Small intestine (tissue), 7 donors: ENCODE results near the gene AOAH. TPM values are rescaled to one million over a fixed set of nuclear protein-coding genes. Genes with fewer than 3 reads are reported as not detected.

ENCODE experiments used
- DNase-seq, 2 donors: peaks; one replicate each; pipeline versions ENCODE4 v3.0.0 to v3.0.0-alpha.2; 2013
- FAIRE-seq: peaks from 2 replicates; lab custom pipeline; 2012; peaks lifted over from hg19 to GRCh38; lab: Jason Lieb, UNC
- H3K27ac ChIP-seq, 3 donors: one replicate each; pipeline ENCODE4 v1.5.1; 2013; ENCODE audit warnings: low read length in 2 of 3, mild to moderate bottlenecking in 2 of 3, control low read depth in 1 of 3, inconsistent platforms in 1 of 3, low read depth in 1 of 3, moderate library complexity in 1 of 3
- H3K27me3 ChIP-seq, 3 donors: one replicate each; pipeline ENCODE4 v1.6.1; 2013; ENCODE audit warnings: low read length in 3 of 3, inconsistent platforms in 1 of 3; ENCODE audit not compliant: control insufficient read depth in 3 of 3, insufficient read depth in 3 of 3
- H3K36me3 ChIP-seq, 3 donors: one replicate each; pipeline ENCODE4 v1.6.1; 2013; ENCODE audit warnings: low read length in 3 of 3, inconsistent platforms in 1 of 3, low read depth in 1 of 3, mild to moderate bottlenecking in 1 of 3, moderate library complexity in 1 of 3; ENCODE audit not compliant: control insufficient read depth in 3 of 3, insufficient read depth in 2 of 3
- H3K4me1 ChIP-seq, 3 donors: one replicate each; pipeline ENCODE4 v1.6.1; 2013; ENCODE audit warnings: low read length in 2 of 3, inconsistent platforms in 1 of 3, low read depth in 1 of 3, mild to moderate bottlenecking in 1 of 3, moderate library complexity in 1 of 3; ENCODE audit not compliant: control insufficient read depth in 3 of 3, insufficient read depth in 2 of 3
- H3K4me3 ChIP-seq, 3 donors: one replicate each; pipeline ENCODE4 v1.5.1; 2013; ENCODE audit warnings: low read length in 3 of 3, control low read depth in 1 of 3, inconsistent platforms in 1 of 3, low read depth in 1 of 3, mild to moderate bottlenecking in 1 of 3, moderate library complexity in 1 of 3
- H3K9me3 ChIP-seq, 2 donors: one replicate each; pipeline ENCODE4 v1.6.1; 2013; ENCODE audit warnings: low read depth in 1 of 2, low read length in 1 of 2; ENCODE audit not compliant: control insufficient read depth in 2 of 2, insufficient read depth in 1 of 2
- WGBS, 3 donors: extraction: QIAGEN DNeasy Blood & Tissue Kit; methylation state at CpG; one replicate each; pipeline ENCODE4 v1.1.7; 2013; 5-methylcytosine and 5-hydroxymethylcytosine counted together
- polyA plus RNA-seq, 4 donors: library from polyadenylated mRNA; stranded (reverse) in 3 of 4; unstranded in 1 of 4; fragments of 200-250 nt in 3 of 4; fragments of 120-200 nt in 1 of 4; gene quantifications; one replicate each; pipeline versions ENCODE4 v1.2.1 to v1.2.3, GENCODE V29; 2013
- donor health status: healthy with polysubstance abuse.
- donor health status: control.
- donor health status: control.
- donor health status: Bipolar disorder and iron deficiency.
- donor health status: healthy.

AOAH gene
- polyA plus RNA-seq, 4 donors, result 2.9 to 20.4 (median 8.4) TPM

DNA sequence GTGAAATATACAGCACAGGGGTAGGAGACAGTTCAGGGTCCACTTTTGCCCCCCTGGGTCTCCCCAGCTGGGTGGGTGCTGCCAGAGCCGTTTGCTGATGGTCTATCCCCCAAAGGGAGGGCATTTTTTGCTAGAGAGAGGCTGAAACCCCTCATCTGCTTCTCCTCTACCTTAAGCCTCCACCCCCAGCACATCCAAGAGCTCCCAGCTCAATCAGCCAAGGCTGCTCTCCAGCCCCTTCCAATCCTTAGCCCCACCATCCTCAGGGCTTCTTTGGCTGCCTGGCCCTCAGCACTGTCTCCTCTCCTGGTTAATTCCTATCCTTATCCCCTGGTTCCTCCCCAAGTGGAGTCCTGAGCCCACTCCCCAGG is 153.1 kb downstream of the AOAH start:
- H3K4me1 ChIP-seq, result no peaks in the 10 kb centered on the region
- H3K9me3 ChIP-seq, result no peaks in the 10 kb centered on the region
- H3K36me3 ChIP-seq, result no peaks in the 10 kb centered on the region
- 0% methylated on average over 1 of the region's 1 CpG for WGBS, 3 donors
- FAIRE-seq (no peak), DNase-seq (no peak)
- H3K4me3 ChIP-seq, result no peak overlapping the region
- H3K27ac ChIP-seq, result no peak overlapping the region
- no peaks in the 10 kb centered on the region for H3K27me3 ChIP-seq

DNA sequence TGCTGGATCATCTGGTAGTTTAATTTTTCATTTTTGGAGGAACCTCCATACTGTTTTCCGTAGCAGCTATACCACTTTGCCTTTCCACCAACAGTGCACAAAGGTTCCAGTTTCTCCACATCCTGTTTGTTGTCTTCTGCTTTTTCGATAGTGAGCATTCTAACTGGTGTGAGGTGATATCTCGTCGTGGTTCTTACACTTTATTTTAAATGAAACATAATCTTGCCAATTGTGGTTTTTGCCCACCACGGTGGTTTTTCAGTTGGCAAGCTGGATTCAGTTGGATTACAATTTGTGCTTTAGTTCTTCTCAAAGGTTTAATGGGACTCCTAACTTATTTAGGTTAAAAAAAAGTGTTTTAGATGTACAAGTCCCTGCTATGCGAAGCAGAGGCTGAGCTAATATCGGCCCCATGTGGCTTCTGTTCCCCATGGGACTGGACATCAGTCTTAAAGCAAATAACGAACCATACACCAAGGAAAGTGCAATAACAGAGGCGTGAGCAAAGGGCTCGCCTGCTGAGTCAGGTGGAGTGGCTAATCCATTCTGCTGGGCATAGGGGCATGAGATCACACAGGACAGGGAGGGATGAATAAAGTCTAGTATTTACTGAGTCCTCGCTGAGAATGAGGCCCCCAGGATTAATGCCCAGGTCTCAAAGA is 153.6 kb downstream of the AOAH start:
- FAIRE-seq, result no peak
- Histone ChIP-seq H3K27ac (no peak overlapping the region), H3K9me3 (no peaks in the 10 kb centered on the region), H3K4me3 (no peak overlapping the region), H3K4me1 (no peaks in the 10 kb centered on the region), H3K27me3 (no peaks in the 10 kb centered on the region), H3K36me3 (no peaks in the 10 kb centered on the region)
- WGBS, 3 donors, result 72 to 82% (median 79%) methylated on average over 11 of the region's 11 CpGs
- DNase-seq, result no peak

DNA sequence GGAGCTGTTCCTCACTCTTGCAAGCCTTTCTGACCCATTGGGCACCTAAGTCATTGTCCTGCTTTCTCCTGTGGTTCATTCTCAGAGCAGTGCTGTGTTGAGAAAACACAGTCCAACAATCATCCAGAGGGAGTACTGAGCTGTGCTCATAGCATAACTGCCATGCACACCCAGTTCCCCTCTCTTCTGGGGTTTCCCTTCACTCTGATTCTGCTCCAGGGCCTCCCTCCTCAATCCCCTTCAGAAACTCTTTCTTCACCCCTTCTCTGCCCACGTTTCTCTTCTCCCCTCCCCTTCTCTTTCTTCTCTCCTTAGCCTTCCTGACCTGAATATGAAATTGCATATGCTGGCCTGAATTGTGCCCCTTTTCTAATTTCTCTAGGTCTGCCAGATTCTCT is 155.8 kb downstream of the AOAH start:
- Histone ChIP-seq H3K36me3 (no peaks in the 10 kb centered on the region), H3K27me3 (no peaks in the 10 kb centered on the region), H3K4me3 (no peak overlapping the region), H3K4me1 (no peaks in the 10 kb centered on the region), H3K27ac (no peak overlapping the region), H3K9me3 (no peaks in the 10 kb centered on the region)
- no peak for FAIRE-seq
- WGBS, 3 donors, result 33 to 45% (median 42%) methylated on average over 1 of the region's 1 CpG
- DNase-seq, result no peak

DNA sequence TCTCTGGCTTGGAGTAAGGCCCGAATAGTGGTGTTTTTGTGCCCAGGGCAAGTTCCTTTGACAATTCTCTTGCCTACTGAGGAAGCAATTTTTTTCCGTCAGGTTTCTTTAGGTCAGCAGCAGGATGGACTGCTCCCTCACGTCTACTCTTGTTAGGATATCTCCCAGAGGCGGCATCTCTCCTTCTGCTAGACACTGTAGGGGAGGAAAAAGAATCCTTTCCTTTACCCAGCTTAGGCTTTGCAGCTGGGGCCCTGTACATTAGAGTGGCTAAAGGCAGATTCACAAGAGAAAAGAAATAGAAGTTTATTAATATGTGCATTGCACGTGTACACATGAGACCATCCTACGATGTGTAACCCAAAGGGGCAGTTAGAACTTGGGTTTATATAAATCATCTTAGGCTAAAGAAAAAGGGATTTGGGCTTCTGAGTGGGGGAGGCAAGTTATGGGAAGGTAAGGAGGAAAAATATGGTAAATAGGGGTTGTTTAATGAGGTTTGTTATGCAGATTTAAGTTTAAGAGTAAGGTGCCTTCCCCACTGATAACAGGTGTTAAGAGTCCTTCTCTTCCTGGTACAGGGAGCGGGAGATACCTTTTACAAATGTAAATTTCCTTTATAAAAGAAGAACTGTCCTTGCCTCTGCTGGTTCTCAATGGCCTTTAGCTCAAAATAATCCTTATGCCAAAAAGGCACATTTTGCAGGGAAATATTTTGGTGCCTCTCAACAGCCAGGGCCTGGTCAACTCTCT is 156.4 kb downstream of the AOAH start:
- H3K4me3 ChIP-seq, result no peak overlapping the region
- H3K27me3 ChIP-seq, result no peaks in the 10 kb centered on the region
- no peaks in the 10 kb centered on the region for H3K4me1 ChIP-seq
- DNase-seq, result no peak
- 89 to 94% (median 90%) methylated on average over 7 of the region's 7 CpGs for WGBS, 3 donors
- no peaks in the 10 kb centered on the region for H3K36me3 ChIP-seq
- H3K27ac ChIP-seq, result no peak overlapping the region
- no peaks in the 10 kb centered on the region for H3K9me3 ChIP-seq
- FAIRE-seq, result no peak

DNA sequence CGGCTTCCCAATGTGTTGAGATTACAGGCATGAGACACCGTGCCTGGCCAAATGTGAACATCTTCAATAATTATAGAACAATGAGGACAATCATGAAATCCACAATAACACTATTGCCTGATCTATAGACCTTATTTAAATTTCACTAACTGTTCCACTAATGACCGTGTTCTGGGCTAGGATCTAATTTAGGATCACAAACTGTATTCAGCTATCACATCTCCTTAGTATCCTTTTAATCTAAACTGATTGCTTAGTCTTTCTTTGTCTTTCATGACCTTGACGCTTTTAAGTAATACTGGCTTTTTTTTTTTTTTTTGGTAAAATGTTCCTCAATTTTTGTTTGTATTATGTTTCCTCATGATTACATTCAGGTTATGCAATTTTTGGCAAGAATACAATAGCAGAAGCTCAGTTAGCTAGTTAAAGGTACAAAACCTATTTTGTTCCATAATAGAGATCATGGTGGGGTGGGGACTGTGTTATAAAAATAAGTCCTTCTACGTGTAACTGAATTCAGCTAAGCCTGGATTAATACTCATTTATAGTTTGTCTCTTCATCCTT is 158.4 kb downstream of the AOAH start:
- 77 to 85% (median 78%) methylated on average over 5 of the region's 5 CpGs for WGBS, 3 donors
- FAIRE-seq, result no peak

DNA sequence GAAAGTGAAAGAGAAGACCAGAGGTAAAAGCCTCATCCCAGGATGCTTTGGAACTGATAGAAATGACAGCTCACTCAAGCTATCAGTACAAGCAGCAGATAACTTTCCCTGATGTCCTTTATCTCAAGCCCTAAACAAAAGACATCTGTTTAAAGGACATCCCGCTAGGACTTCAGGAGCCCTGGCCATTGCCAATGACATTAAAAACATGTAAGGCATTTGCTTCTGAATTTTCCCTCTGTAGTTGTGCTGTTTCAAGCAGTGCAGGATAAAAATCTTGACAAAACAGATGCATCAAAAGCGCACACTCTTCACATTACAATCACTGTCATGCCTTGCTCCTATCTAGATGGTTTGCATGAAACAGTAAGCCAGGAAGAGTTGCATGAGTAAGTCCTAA is 159.8 kb downstream of the AOAH start:
- DNase-seq, result no peak
- no peak for FAIRE-seq
- Histone ChIP-seq H3K36me3 (no peaks in the 10 kb centered on the region), H3K9me3 (no peaks in the 10 kb centered on the region), H3K4me3 (no peak overlapping the region), H3K4me1 (no peaks in the 10 kb centered on the region), H3K27ac (no peak overlapping the region), H3K27me3 (no peaks in the 10 kb centered on the region)
- WGBS, 3 donors, result 57 to 70% (median 64%) methylated on average over 2 of the region's 2 CpGs

More for the DNA sequence above, 158.4 kb downstream of the AOAH start:
- H3K36me3 ChIP-seq, result no peaks in the 10 kb centered on the region
- H3K27ac ChIP-seq, result no peak overlapping the region
- no peaks in the 10 kb centered on the region for H3K4me1 ChIP-seq
- H3K4me3 ChIP-seq, result no peak overlapping the region
- no peaks in the 10 kb centered on the region for H3K9me3 ChIP-seq
- H3K27me3 ChIP-seq, result no peaks in the 10 kb centered on the region
- DNase-seq, result no peak

DNA sequence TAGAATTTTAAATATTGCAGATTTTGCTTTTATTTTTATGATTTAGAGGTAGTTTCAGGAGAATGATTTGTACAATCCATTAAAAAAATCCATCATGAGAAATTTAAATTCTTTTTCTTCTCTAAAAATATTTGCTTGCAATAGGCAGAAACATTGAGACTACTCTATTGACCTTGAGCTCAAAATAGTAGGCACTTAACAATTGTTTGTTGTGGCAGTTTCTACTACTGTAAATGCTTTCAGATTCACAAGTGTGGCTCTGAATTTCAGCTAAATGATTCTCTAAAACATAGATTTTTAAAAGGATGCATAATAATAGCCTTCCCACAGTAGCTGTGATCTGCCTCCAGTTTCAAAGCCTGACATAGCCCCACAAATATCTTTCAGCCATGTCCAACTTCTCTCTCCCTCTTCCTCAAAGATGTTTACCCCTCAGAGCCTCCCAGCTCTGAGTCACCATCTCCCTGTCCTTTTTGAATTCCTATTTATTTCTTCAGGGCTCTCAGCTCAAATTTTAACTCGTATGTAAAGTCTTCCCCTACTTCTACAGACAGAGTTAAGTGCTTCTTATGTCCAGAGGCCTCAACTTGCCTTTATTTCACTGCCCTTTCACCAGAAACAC is 160.5 kb downstream of the AOAH start:
- no peaks in the 10 kb centered on the region for H3K9me3 ChIP-seq
- DNase-seq (no peak), FAIRE-seq (no peak)
- H3K36me3 ChIP-seq, result no peaks in the 10 kb centered on the region
- no peak overlapping the region for H3K4me3 ChIP-seq
- no peaks in the 10 kb centered on the region for H3K27me3 ChIP-seq
- WGBS, 3 donors, result 34 to 42% (median 41%) methylated on average over 1 of the region's 1 CpG
- H3K27ac ChIP-seq, result no peak overlapping the region
- no peaks in the 10 kb centered on the region for H3K4me1 ChIP-seq

DNA sequence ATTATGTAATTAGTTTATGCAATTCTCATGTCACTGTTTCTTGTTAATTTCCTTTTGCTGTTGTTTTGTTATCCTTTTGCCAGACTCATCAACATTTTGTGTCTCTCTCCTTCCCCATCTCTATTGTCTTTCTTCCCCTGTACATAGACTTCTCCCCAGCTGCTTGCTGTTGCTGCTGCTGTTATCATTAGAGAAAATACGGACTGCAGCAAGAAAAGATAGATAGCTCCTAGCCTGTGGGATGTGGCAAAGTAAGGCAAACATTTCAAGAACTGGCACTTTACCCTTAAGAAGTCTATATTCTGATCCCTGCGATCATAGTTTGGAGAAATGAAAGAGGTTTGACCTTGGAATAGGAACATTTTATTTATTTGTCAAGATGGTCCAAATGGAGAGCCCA is 162.2 kb downstream of the AOAH start:
- 71 to 87% (median 84%) methylated on average over 2 of the region's 2 CpGs for WGBS, 3 donors
- Histone ChIP-seq H3K36me3 (no peaks in the 10 kb centered on the region), H3K4me1 (no peaks in the 10 kb centered on the region), H3K4me3 (no peak overlapping the region), H3K27me3 (no peaks in the 10 kb centered on the region), H3K27ac (no peak overlapping the region), H3K9me3 (no peaks in the 10 kb centered on the region)
- no peak for FAIRE-seq
- no peak for DNase-seq
